Transverse colon (tissue), 4 donors: ENCODE measurements around the gene INO80C. TPM values are rescaled to one million over a fixed set of nuclear protein-coding genes. Genes with fewer than 3 reads are reported as not detected.
"Not testable (repeated sequence)": the region's sequence is repeated elsewhere in the genome, so short reads cannot be mapped to it uniquely, and the experiment has no call there.

Source experiments
- DNase-seq: peaks from one replicate; pipeline ENCODE4 v3.0.0-alpha.2; 2019
- H3K27ac ChIP-seq, 4 donors: fragments of 200-600 bp; sonication (generic); 2 replicates each; pipeline ENCODE4 v1.5.1; 2016 to 2018; ENCODE audit warnings: inconsistent platforms in 4 of 4
- H3K27me3 ChIP-seq: fragments of 200-600 bp; sonication (generic); 2 replicates; pipeline ENCODE4 v1.5.1; 2017; ENCODE audit warnings: inconsistent platforms
- H3K36me3 ChIP-seq, 4 donors: fragments of 200-600 bp; sonication (generic); 2 replicates each; pipeline ENCODE4 v1.5.1; 2017 to 2019; ENCODE audit warnings: inconsistent platforms in 4 of 4
- H3K4me1 ChIP-seq, 4 donors: fragments of 200-600 bp; sonication (generic); 2 replicates each; pipeline ENCODE4 v1.5.1; 2017 to 2020; ENCODE audit warnings: inconsistent platforms in 4 of 4
- H3K4me3 ChIP-seq, 4 donors: fragments of 200-600 bp; sonication (generic); 1 replicate in 1 of 4; 2 replicates in 3 of 4; pipeline versions ENCODE4 v1.5.1 to v1.6.1; 2017 to 2019; ENCODE audit warnings: inconsistent platforms in 4 of 4
- H3K9me3 ChIP-seq, 2 donors: fragments of 200-600 bp; sonication (generic); 2 replicates each; pipeline ENCODE4 v1.5.1; 2017 to 2019; ENCODE audit warnings: inconsistent platforms in 2 of 2
- EP300 ChIP-seq: sonication (generic); formaldehyde crosslinking; IDR thresholded peaks from one replicate; pipeline ENCODE4 v1.6.1; 2017; ENCODE audit warnings: antibody characterized with exemption, low read depth
- POLR2A ChIP-seq: fragments of 450-650 bp; IDR thresholded peaks from one replicate; pipeline ENCODE4 v1.6.1; 2016; ENCODE audit warnings: antibody characterized with exemption, mild to moderate bottlenecking, moderate library complexity
- POLR2AphosphoS5 ChIP-seq, 3 donors: sonication (generic); formaldehyde crosslinking; IDR thresholded peaks; one replicate each; pipeline ENCODE4 v1.6.1; 2016; ENCODE audit warnings: antibody characterized with exemption in 3 of 3
- WGBS, 2 donors: methylation state at CpG; one replicate each; pipeline ENCODE4 v1.1.5; 2018; ENCODE audit warnings: low coverage in 1 of 2; 5-methylcytosine and 5-hydroxymethylcytosine counted together
- in situ Hi-C, 4 donors: fragments of 200-750 bp; cut with MboI; loops; one replicate each; pipeline versions ENCODE4 v1.15.0 to v1.15.1; 2017; ENCODE audit warnings: low sequenced_read_pairs in 3 of 4, low pct_ligation_motif_present in 1 of 4, low pct_unique_long_range_greater_than_20kb in 1 of 4
- intact Hi-C: fragments of 100-400 bp; cut with DNase I; formaldehyde crosslinking; loops from one replicate; pipeline ENCODE4 v1.15.1; 2023; ENCODE audit warnings: low total_unique reads
- total RNA-seq, 4 donors: library from RNA; depleted of rRNA; stranded (reverse); fragments of >200 nt; gene quantifications; one replicate each; pipeline ENCODE4 v1.1.0, GENCODE V29; 2016
- TF ChIP-seq, protein P1 (sequence below), 5 experiments: fragments of 200-600 bp in 3 of 5; fragments of 450-650 bp in 2 of 5; sonication (generic) in 3 of 5; IDR thresholded peaks; 1 replicate in 2 of 5; 2 replicates in 3 of 5; pipeline ENCODE4 v1.5.1; 2016 to 2017; ENCODE audit warnings: antibody characterized with exemption in 5 of 5, inconsistent platforms in 3 of 5, mild to moderate bottlenecking in 2 of 5, moderate library complexity in 1 of 5

INO80C gene
- total RNA-seq, 4 donors from 2014 or later = 10.2 to 277 (median 18.0) TPM

DNA sequence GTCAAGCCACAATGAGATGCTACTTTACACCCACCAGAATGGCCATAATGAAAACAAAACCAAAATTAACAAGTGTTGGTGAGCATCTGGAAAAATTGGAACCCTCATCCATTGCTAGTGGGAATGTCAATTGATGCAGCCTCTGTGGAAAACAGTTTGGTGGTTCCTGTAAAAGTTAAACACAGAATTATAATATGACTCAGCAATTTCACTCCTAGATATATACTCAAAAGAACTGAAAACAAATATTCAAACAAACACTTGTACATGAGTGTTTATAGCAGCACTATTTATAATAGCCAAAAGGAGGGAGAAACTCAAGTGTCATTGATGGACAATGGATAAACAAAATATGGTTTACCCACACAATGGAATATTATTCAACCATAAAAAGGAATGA lies 43.0 kb downstream of the INO80C start:
- Histone ChIP-seq H3K27me3 (no peaks in the 10 kb centered on the region), H3K4me1 (peaks cover 3 to 32% (median 7%) of the 10 kb centered on the region in 4 donors), H3K27ac (no peak overlapping the region), H3K36me3 (no peaks in the 10 kb centered on the region), H3K9me3 (no peaks in the 10 kb centered on the region), H3K4me3 (no peak overlapping the region)
- in situ Hi-C loops = no loop called here
- DNase-seq = no peak
- intact Hi-C loops = no loop called here
- TF ChIP-seq, protein P1, sequence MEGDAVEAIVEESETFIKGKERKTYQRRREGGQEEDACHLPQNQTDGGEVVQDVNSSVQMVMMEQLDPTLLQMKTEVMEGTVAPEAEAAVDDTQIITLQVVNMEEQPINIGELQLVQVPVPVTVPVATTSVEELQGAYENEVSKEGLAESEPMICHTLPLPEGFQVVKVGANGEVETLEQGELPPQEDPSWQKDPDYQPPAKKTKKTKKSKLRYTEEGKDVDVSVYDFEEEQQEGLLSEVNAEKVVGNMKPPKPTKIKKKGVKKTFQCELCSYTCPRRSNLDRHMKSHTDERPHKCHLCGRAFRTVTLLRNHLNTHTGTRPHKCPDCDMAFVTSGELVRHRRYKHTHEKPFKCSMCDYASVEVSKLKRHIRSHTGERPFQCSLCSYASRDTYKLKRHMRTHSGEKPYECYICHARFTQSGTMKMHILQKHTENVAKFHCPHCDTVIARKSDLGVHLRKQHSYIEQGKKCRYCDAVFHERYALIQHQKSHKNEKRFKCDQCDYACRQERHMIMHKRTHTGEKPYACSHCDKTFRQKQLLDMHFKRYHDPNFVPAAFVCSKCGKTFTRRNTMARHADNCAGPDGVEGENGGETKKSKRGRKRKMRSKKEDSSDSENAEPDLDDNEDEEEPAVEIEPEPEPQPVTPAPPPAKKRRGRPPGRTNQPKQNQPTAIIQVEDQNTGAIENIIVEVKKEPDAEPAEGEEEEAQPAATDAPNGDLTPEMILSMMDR (IDR thresholded peaks at IDR 0.05) = no peak
- TF ChIP-seq POLR2A = no peak

DNA sequence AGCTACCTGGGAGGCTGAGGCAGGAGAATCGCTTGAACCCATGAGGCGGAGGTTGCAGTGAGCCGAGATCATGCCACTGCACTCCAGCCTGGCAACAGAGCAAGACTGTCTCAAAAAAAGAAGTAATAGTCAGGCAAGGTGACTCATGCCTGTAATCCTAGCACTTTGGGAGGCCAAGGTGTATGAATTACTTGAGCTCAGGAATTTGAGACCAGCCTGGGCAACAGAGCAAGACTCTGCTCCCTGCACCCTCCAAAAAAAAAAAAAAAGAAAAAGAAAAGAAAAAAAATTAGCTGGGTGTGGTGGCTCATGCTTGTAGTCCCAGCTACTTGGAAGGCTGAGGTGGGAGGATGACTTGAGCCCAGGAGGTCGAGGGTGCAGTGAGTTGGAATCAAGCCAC lies 44.7 kb downstream of the INO80C start:
- DNase-seq, H3K9me3 ChIP-seq, intact Hi-C loops, H3K27me3 ChIP-seq, H3K27ac ChIP-seq, H3K36me3 ChIP-seq, in situ Hi-C loops, H3K4me3 ChIP-seq: not testable (repeated sequence)
- 64 to 80% methylated on average over 1 to 4 of the region's 4 CpGs for WGBS, 2 donors
- peaks cover 3 to 19% (median 7%) of the 10 kb centered on the region in 4 donors for H3K4me1 ChIP-seq

DNA sequence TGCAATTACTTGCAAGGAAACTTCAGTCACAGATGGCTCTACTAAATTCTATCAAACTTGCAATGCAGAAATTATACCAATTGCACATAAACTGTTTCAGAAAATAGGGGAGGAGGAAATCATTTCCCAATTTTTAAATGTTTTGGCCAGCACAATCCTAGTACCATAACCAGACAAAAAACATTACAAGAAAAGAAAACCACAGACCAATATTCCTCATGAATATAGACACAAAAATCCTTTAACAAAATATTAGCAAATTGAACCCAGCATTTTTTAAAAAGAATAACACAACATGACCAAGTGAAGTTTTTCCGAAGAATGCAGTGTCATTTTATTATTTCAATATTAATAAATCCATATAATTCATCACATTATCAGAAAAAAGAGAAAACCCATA lies 45.8 kb downstream of the INO80C start:
- 94 to 100% methylated on average over 1 of the region's 1 CpG for WGBS, 2 donors

DNA sequence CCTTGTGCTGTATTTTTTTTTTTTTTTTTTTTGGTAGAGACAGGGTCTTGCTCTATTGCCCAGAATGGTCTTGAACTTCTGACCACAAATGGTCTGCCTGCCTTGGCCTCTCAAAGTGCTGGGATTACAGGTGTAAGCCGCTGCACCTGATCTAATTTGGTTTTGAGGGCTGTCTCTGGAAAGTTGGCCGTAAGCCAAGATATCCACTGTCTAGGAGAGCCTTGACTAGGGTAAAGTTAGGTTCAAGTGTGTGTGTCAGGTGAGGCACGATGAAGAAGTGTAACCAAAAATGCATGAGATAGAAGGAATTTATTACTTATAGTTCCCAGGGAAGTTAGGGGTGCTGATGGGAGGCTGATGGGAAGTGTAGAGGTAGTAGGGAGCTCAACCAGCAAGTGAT lies 46.7 kb downstream of the INO80C start:
- intact Hi-C loops = no loop called here
- H3K4me3 ChIP-seq = no peak overlapping the region
- H3K36me3 ChIP-seq = no peaks in the 10 kb centered on the region
- peaks cover 3 to 6% (median 3%) of the 10 kb centered on the region in 4 donors for H3K4me1 ChIP-seq
- TF ChIP-seq EP300 (no peak), POLR2A (no peak), POLR2AphosphoS5 (IDR thresholded peaks at IDR 0.05) (no peak)
- TF ChIP-seq, protein P1 (IDR thresholded peaks at IDR 0.05) = no peak
- no peak for DNase-seq
- in situ Hi-C loops = no loop called here
- 70 to 82% methylated on average over 2 to 3 of the region's 3 CpGs for WGBS, 2 donors
- no peaks in the 10 kb centered on the region for H3K9me3 ChIP-seq
- H3K27me3 ChIP-seq = no peaks in the 10 kb centered on the region
- no peak overlapping the region for H3K27ac ChIP-seq

More for the DNA sequence above, 45.8 kb downstream of the INO80C start:
- TF ChIP-seq, protein P1 (IDR thresholded peaks at IDR 0.05) = no peak
- TF ChIP-seq EP300 = no peak
- TF ChIP-seq POLR2AphosphoS5 (IDR thresholded peaks at IDR 0.05) = no peak
- TF ChIP-seq POLR2A = no peak
- Histone ChIP-seq H3K4me3 (no peak overlapping the region), H3K36me3 (no peaks in the 10 kb centered on the region), H3K4me1 (peaks cover 3 to 15% (median 7%) of the 10 kb centered on the region in 4 donors), H3K9me3 (no peaks in the 10 kb centered on the region), H3K27me3 (no peaks in the 10 kb centered on the region), H3K27ac (no peak overlapping the region)
- no peak for DNase-seq
- intact Hi-C loops = no loop called here
- in situ Hi-C loops = no loop called here

DNA sequence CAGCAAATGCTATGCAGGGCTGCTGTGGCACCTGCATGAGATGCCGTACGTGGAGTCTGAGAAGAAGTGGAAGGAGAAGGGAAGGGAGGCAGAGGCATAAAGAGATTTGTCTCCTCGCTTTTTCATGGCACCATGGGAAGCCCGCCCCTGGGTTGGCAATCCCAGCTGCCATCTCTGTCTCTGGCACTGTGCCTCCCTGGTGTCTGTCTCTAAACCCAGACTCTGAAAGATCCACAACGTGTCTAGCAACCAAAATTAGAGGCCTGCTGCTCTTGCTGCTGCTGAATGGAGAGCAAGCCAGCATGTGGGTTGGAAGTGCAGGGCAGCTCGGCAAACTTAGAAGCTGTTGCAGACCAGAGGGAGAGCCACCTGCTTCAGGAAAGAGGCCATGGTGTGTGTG lies 53.1 kb downstream of the INO80C start:
- no peaks in the 10 kb centered on the region for H3K4me1 ChIP-seq
- in situ Hi-C loops = no loop called here

More for the DNA sequence above, 53.1 kb downstream of the INO80C start:
- no peaks in the 10 kb centered on the region for H3K9me3 ChIP-seq
- 73 to 89% methylated on average over 3 to 6 of the region's 6 CpGs for WGBS, 2 donors
- H3K36me3 ChIP-seq = no peaks in the 10 kb centered on the region
- H3K27me3 ChIP-seq = no peaks in the 10 kb centered on the region
- TF ChIP-seq EP300 (no peak), POLR2A (no peak), POLR2AphosphoS5 (IDR thresholded peaks at IDR 0.05) (no peak)
- TF ChIP-seq, protein P1 (IDR thresholded peaks at IDR 0.05) = no peak
- no peak overlapping the region for H3K4me3 ChIP-seq
- no peak overlapping the region for H3K27ac ChIP-seq
- intact Hi-C loops = no loop called here
- no peak for DNase-seq
